Measurements from ENCODE around the gene MCU. TPM values are rescaled to one million over a fixed set of nuclear protein-coding genes. Genes with fewer than 3 reads are reported as not detected.

The MCU gene
- total and polyA plus RNA-seq, 2 donors (not counting 1 experiment from before 2014, with no cell fraction given) = 11.7 to 21.1 TPM

DNA sequence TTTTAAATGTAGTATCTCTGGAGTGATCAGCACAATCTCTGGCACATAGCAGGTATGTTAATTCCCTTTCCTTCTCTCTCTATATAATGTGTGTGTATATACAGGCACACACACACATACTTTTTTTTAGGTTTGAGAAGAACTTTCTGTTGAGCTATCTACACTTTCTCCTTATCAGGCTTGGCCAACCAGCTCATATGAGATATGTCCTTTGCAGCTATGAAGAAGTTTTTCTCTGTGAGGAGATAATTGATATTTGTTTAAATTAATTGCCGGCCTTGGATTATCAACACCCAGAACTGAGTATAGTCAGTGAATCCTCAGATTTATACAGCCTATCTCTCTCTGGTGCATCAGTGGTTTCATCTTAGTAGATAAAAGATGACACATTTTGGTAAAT lies 2.3 kb upstream of the MCU start:
- Histone ChIP-seq H3K27me3 (replicated peaks in 1 of 4; ENCODE audit: control extremely low read depth in 1 of 4, control insufficient read depth in 3 of 4, insufficient read depth in 4 of 4, low read length in 3 of 4) (no peaks in the 10 kb centered on the region), H3K9ac (ENCODE audit: low read length) (no peak overlapping the region), H3K27ac (ENCODE audit: low read length in 2 of 2) (no peak overlapping the region), H3K4me3 (ENCODE audit: control extremely low read depth in 1 of 5, extremely low read depth in 1 of 5, insufficient read depth in 1 of 5, low read depth in 2 of 5, low read length in 4 of 5) (no peak overlapping the region), H3K36me3 (replicated peaks in 1 of 2; ENCODE audit: control extremely low read depth in 1 of 2, control insufficient read depth in 1 of 2, extremely low read depth in 1 of 2, insufficient read depth in 2 of 2, low read length in 1 of 2) (no peaks in the 10 kb centered on the region), H3K4me1 (ENCODE audit: control insufficient read depth in 2 of 2, insufficient read depth in 2 of 2, low read length in 2 of 2) (peaks cover 17 to 24% of the 10 kb centered on the region in 2 donors), H4K20me1 (ENCODE audit: control insufficient read depth, insufficient read depth, low read length, poor library complexity, severe bottlenecking) (no peaks in the 10 kb centered on the region), H2AFZ (ENCODE audit: insufficient read depth, low read depth, low read length, poor library complexity, severe bottlenecking) (no peak overlapping the region), H3K9me3 (ENCODE audit: control extremely low read depth in 1 of 3, control insufficient read depth in 2 of 3, insufficient read depth in 1 of 3, low read length in 2 of 3) (no peaks in the 10 kb centered on the region), H3K79me2 (ENCODE audit: control insufficient read depth, insufficient read depth, low read length) (peaks cover 22% of the 10 kb centered on the region), H3K4me2 (replicated peaks; ENCODE audit: low read depth, low read length, poor library complexity, severe bottlenecking) (no peak overlapping the region)
- Mint-ChIP-seq H3K27ac (no peak overlapping the region), H3K4me1 (peaks cover 34% of the 10 kb centered on the region), H3K27me3 (no peaks in the 10 kb centered on the region), H3K4me3 (no peak overlapping the region), H3K9me3 (ENCODE audit: insufficient read depth) (no peaks in the 10 kb centered on the region)
- intact Hi-C loops (cut with micrococcal nuclease) = loop anchor here (5.0 to 10.0 kb wide), 6 partner anchors 408 to 1312 kb away; partner anchors contain the start of genes ANAPC16, ASCC1, DDIT4 and DNAJC9
- ATAC-seq (ENCODE audit: low read depth) (no peak), DNase-seq (no peak)
- POLR2A ChIA-PET = no interaction called here
- no CpG with 5 or more reads among the region's 1 CpG for WGBS (ENCODE audit: insufficient coverage)
- TF ChIP-seq, protein P1, sequence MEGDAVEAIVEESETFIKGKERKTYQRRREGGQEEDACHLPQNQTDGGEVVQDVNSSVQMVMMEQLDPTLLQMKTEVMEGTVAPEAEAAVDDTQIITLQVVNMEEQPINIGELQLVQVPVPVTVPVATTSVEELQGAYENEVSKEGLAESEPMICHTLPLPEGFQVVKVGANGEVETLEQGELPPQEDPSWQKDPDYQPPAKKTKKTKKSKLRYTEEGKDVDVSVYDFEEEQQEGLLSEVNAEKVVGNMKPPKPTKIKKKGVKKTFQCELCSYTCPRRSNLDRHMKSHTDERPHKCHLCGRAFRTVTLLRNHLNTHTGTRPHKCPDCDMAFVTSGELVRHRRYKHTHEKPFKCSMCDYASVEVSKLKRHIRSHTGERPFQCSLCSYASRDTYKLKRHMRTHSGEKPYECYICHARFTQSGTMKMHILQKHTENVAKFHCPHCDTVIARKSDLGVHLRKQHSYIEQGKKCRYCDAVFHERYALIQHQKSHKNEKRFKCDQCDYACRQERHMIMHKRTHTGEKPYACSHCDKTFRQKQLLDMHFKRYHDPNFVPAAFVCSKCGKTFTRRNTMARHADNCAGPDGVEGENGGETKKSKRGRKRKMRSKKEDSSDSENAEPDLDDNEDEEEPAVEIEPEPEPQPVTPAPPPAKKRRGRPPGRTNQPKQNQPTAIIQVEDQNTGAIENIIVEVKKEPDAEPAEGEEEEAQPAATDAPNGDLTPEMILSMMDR (IDR thresholded peaks at IDR 0.05) = no peak
- no peak for TF ChIP-seq EZH2 (IDR thresholded peaks at IDR 0.05; ENCODE audit: borderline replicate concordance, insufficient read depth, low read depth, low read length, poor library complexity, severe bottlenecking)
- CTCF ChIA-PET = no interaction called here

DNA sequence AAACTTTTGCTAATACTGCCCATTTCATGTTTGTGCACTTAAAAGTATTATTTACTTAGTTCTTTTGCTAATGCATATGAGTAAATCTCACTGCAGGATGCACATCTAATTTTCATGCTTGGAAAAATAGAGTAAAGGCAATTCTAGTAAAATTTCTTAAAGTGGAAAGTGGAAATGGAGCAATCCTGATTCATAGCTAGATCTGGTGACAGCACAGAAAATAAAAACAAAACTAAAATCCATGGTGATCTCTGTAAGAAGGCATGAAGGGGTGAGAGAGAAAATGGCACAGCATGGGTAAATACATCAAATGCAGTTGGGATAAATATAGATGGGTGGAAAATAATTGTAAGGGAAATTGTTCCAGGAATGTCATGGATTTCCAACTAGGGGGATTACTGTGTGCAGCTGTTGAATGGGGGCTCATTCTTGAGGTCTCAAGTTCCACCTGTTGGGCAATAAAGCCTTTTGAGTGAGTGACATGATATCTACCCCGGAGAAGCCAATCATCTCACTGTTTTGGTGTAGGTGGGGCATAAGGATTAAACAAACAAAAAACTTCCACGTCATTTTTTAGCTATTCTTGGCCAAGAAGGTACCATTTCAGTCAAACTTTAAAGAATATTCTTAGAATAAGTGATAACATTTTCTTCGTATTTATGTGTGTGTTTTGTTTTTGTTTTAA lies 1.7 kb upstream of the MCU start:
- no peak for TF ChIP-seq EZH2 (IDR thresholded peaks at IDR 0.05; ENCODE audit: borderline replicate concordance, insufficient read depth, low read depth, low read length, poor library complexity, severe bottlenecking)
- TF ChIP-seq, protein P1 (IDR thresholded peaks at IDR 0.05) = no peak
- WGBS (ENCODE audit: insufficient coverage) = no CpG with 5 or more reads among the region's 3 CpGs
- no peaks in the 10 kb centered on the region for H3K36me3 ChIP-seq (replicated peaks in 1 of 2; ENCODE audit: control extremely low read depth in 1 of 2, control insufficient read depth in 1 of 2, extremely low read depth in 1 of 2, insufficient read depth in 2 of 2, low read length in 1 of 2)
- H3K4me1 Mint-ChIP-seq = peaks cover 39% of the 10 kb centered on the region
- no peaks in the 10 kb centered on the region for H3K9me3 Mint-ChIP-seq (ENCODE audit: insufficient read depth)
- no peaks in the 10 kb centered on the region for H3K27me3 Mint-ChIP-seq
- ATAC-seq (ENCODE audit: low read depth) (no peak), DNase-seq (no peak)
- CTCF ChIA-PET = interaction anchor here (0.6 kb wide), 1 partner anchor 328 kb away, joined by 3 read pairs; no protein-coding TSS in a partner anchor
- intact Hi-C loops (cut with micrococcal nuclease) = loop anchor here (5.0 to 10.0 kb wide), 6 partner anchors 407 to 1313 kb away; partner anchors contain the start of genes ANAPC16, ASCC1, DDIT4 and DNAJC9
- peaks cover 27% of the 10 kb centered on the region for H3K79me2 ChIP-seq (ENCODE audit: control insufficient read depth, insufficient read depth, low read length)
- no peaks in the 10 kb centered on the region for H4K20me1 ChIP-seq (ENCODE audit: control insufficient read depth, insufficient read depth, low read length, poor library complexity, severe bottlenecking)
- no peaks in the 10 kb centered on the region for H3K27me3 ChIP-seq (replicated peaks in 1 of 4; ENCODE audit: control extremely low read depth in 1 of 4, control insufficient read depth in 3 of 4, insufficient read depth in 4 of 4, low read length in 3 of 4)
- no peak overlapping the region for H3K27ac Mint-ChIP-seq
- H3K9me3 ChIP-seq (ENCODE audit: control extremely low read depth in 1 of 3, control insufficient read depth in 2 of 3, insufficient read depth in 1 of 3, low read length in 2 of 3) = no peaks in the 10 kb centered on the region
- no peak overlapping the region for H3K9ac ChIP-seq (ENCODE audit: low read length)
- H3K4me2 ChIP-seq (replicated peaks; ENCODE audit: low read depth, low read length, poor library complexity, severe bottlenecking) = no peak overlapping the region
- peak overlapping the region; percentile 4 for H3K4me3 Mint-ChIP-seq
- H3K27ac ChIP-seq (ENCODE audit: low read length in 2 of 2) = no peak overlapping the region
- POLR2A ChIA-PET = no interaction called here
- H2AFZ ChIP-seq (ENCODE audit: insufficient read depth, low read depth, low read length, poor library complexity, severe bottlenecking) = no peak overlapping the region
- no peak overlapping the region for H3K4me3 ChIP-seq (ENCODE audit: control extremely low read depth in 1 of 5, extremely low read depth in 1 of 5, insufficient read depth in 1 of 5, low read depth in 2 of 5, low read length in 4 of 5)
- H3K4me1 ChIP-seq (ENCODE audit: control insufficient read depth in 2 of 2, insufficient read depth in 2 of 2, low read length in 2 of 2) = peaks cover 23 to 30% of the 10 kb centered on the region in 2 donors

All from B cell (primary cell).